GM19397 (cell line): Measurements from ENCODE around the gene MNT.
"Not testable (repeated sequence)": the region's sequence is repeated elsewhere in the genome, so short reads cannot be mapped to it uniquely, and the experiment has no call there.

Experiments used
- ATAC-seq: cut with Tn5 transposase; IDR thresholded peaks from one replicate; pipeline ENCODE4 v1.9.1; 2021; ENCODE audit warnings: mild to moderate bottlenecking, moderate library complexity; ENCODE audit not compliant: unreplicated experiment

The MNT gene, protein sequence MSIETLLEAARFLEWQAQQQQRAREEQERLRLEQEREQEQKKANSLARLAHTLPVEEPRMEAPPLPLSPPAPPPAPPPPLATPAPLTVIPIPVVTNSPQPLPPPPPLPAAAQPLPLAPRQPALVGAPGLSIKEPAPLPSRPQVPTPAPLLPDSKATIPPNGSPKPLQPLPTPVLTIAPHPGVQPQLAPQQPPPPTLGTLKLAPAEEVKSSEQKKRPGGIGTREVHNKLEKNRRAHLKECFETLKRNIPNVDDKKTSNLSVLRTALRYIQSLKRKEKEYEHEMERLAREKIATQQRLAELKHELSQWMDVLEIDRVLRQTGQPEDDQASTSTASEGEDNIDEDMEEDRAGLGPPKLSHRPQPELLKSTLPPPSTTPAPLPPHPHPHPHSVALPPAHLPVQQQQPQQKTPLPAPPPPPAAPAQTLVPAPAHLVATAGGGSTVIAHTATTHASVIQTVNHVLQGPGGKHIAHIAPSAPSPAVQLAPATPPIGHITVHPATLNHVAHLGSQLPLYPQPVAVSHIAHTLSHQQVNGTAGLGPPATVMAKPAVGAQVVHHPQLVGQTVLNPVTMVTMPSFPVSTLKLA

DNA sequence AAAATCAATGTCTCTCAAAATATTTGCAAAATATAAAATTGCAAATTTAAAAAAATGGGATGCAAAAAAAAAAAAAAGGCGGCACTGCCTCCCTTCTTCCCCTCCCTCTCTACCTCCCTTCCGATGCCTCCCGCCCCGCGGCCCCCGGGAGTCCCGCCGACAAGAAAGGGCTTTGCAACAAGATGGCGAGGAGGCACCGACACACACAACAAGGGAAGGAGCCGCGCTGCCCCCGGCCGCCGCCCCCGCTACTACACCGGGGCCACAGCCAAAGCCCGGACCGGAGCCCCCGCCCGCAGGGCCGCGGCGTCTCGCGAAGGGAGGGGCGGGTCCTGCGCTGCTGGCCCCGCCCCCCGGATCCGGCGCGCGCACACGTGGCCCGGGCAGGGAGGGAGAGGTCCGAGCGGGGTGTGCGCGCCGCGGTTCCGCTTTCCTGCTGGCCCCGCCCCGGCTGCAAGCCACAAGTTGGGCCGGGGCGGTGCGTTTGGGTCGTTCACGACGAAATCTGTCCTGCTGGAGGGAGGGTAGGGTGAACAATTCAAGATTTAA, at the start of gene MNT:
TSS of gene MNT (minus strand) at position 184 of the 549 bp plus-strand sequence. CDS start 348 bp downstream, outside the sequence.
- ATAC-seq, result peak; percentile 31

DNA sequence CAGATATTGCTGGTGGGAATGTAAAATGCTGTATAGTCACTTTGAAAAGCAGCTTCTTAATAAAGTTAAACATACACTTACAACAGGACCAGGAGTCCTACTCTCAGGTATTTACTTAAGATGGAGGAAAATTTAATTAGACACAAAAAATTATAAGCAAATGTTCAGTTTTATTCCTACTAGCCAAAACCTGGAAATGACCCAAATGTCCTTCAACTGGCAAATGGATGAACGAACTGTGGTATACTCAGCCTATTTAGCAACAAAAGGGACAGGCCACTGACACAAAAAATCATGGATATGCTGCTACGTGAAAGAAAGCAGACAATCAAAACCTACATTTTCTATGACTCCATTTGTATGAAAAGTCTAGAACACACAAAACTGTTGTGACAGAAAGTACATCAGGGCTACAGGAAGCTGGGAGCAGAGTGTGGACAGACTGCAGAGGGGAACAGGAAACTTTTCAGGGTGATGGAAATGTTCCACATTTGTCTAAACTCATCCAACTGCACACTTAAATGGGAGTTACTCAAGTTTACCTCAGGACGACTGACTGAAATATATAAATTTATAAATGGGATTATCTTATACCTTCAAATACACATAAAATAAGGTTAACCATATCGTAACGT, 49.3 kb upstream of the MNT start:
- ATAC-seq, result no peak

DNA sequence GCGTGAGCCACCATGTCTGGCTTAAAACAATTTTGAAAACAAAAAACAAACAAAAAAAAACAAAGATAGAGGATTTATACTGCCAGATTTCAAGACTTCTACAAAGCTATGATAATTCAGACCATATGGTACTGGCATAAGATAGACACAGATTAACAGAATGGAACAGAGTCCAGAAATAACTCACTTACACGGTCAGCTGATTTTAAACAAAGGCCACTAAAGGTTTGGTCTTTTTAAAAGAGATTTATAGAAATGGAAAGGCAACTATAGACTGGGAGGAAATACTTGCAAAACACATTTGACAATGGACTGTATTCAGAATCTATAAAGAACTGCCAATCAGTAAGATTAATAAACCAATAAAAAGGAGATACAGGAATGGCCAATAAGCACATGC, 48.6 kb upstream of the MNT start:
- no peak for ATAC-seq

DNA sequence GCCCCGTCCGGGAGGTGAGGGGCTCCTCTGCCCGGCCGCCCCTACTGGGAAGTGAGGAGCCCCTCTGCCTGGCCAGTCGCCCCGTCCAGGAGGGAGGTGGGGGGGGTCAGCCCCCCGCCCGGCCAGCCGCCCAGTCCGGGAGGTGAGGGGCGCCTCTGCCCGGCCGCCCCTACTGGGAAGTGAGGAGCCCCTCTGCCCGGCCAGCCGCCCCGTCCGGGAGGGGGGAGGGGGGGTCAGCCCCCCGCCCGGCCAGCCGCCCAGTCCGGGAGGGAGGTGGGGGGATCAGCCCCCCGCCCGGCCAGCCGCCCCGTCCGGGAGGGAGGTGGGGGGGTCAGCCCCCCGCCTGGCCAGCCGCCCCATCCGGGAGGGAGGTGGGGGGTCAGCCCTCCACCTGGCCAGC, 46.6 kb upstream of the MNT start:
- ATAC-seq, result not testable (repeated sequence)

DNA sequence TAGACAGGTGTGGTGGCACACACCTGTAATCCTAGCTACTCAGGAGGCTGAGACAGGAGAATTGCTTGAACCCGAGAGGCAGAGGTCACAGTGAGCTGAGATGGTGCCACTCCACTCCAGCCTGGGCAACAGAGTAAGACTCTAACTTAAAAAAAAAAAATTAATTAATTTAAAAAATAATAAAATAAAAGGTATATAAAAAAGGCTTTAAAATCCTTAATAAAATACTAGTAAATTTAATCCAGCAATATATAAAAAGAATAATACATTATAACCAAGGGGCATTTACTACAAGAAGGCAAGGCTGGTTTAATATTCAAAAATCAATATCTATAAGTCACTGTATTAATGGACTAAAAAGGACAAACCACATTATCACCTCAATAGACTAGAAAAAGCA, 44.8 kb upstream of the MNT start:
- no peak for ATAC-seq

DNA sequence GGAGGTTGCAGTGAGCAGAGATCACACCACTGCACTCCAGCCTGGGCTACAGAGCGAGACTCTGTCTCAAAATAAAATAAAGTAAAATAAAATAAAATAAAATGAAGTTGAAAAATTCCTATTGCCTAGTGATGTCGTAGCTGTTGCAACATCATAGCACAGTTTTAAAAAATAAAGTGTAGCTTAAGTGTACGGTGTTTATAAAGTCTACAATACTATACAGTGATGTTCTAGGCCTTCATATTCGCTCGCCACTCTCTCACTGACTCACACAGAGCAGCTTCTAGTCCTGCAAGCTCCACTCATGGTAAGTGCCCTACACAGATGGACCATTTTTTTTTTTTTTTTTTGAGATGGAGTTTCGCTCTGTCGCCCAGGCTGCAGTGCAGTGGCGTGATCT, 43.5 kb upstream of the MNT start:
- ATAC-seq, result no peak

DNA sequence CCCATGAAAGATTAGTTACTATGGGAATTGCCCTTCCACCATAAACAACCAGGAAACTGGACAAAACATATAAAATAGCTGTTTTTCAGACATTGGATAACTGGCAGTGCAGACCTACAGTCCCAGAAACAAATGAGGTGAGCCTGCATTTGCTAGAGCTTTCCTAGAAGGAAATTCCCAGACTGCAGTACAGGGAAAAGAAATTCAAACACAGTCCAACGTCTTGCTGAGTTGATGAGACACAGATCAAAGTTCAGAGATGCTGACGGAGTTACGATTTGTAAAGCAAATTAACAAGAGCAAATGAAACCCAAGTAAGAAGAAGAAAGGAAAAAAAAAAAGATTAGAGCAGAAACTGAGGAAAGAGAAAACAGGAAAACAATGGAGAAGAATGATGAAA, 41.3 kb upstream of the MNT start:
- ATAC-seq, result no peak

DNA sequence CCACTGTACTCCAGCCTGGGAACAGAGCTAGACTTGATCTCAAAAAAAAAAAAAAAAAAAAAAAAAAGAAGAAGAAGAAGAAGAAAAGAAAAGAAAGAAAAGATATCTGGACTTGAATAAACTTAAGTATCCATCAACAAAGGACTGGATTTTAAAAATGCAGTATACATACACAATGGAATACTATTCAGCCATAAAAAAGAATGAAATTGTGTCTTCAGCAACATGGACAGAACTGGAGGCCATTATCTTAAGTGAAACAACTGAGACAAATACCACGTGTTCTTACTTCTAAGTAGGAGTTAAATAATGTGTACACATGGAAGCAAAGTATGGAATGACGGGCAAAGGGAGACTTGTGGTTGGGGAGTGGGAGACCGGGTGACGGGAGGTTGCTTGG, 40.1 kb upstream of the MNT start:
- no peak for ATAC-seq

DNA sequence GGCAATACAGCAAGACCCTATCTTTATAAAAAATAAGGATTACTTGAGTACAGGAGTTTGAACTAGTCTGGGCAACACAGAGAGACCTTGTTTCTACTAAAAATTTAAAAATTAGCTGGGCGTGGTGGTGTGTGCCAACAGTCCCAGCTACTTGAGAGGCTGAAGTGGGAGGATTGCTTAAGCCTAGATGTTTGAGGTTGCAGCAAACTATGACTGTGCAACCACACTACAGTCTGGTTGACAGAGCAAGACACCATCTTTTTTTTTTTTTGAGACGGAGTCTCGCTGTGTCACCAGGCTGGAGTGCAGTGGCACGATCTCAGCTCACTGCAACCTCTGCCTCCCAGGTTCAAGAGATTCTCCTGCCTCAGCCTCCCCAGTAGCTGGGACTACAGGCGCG, 39.1 kb upstream of the MNT start:
- ATAC-seq, result not testable (repeated sequence)

DNA sequence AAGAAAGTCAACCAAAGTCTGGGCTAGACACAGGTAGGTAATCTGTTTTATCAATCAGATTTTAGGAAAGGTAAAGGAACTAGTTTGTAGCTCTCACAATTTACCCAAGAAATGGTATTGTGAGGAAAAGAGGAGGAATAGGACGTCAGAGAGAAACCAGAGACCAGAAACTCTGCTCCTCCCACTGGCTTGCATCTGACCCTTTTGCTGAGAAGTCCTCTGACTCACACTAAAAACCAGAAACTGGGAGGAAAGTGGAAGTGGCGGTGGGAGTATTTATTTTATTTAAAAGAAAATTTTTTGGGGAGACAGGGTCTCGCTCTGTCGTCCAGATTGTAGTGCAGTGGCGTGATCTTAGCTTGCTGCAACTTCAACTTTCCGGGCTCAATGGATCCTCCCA, 38.0 kb upstream of the MNT start:
- no peak for ATAC-seq

DNA sequence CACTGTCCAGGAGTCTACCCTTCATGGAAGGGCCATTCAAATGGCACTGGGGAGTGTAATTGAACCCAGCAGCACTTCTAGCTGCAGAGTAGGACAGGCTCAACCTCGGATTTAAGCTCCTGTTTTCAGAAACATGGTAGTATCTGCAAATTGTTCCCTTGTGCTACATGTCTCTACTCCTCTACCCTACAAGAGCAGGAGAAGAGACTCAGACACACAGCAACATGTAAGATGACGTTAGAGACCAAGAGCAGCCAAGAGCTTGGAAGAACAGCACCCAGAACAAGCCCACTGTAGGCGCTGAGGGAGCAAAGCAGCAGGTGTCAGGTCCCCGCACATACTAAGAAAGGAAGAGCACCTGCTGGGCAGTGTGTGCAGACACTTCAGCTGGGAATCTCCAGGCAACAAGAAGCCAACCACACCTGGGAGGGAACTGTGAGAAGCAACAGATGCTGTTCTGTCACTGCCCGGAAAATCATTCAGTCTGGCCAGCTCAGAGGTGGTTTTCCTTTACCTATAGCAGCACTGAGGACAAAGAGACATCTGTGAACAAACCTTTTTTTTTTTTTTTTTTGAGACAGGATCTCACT, 35.6 kb upstream of the MNT start:
- no peak for ATAC-seq

DNA sequence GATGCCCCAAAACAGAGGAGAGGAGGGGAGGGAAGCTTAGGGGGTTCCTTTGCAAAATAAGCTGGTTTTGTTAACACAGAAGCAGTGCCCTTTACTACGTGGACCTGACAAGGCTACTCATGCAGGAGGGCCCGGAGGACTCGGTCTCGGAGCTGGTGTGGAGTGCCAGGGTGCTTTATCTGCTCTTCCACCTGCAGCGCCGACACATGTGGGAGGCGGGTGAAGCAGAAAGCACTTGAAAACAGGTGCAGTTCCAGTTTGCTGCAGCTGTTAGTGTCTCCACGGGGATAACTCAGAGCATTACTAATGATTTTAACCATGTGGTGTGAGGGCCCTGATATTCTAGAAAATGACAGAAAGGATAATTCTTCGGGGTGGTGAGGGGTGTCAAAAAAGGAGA, 35.0 kb upstream of the MNT start:
- ATAC-seq, result no peak

DNA sequence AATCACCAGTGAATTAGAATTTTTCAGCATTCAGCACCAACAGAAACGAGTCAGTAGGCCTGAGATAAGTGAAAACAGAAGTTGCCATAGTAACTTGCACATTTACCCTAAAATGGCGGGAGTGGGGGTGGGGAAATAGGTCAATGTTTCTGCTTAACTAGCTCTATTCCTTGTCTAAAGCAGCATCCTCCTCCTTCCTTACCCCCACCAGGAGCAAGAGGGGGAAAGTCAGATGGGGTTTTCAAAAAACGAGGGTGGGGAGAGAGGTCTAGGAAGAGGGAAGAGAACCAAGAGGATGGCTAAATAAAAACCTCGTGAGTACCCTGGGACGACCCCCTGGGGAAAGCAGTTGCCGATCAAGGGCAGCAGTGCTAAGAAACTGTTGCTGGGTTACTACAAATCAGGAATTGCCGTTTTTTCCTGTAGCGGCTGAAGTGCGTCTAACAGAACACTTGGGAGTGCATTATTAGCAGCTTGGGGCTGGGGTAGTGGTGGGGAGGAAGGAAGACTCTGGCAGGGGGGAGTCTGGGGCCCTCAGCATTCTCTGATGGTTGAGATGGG, 34.4 kb upstream of the MNT start:
- ATAC-seq, result no peak

DNA sequence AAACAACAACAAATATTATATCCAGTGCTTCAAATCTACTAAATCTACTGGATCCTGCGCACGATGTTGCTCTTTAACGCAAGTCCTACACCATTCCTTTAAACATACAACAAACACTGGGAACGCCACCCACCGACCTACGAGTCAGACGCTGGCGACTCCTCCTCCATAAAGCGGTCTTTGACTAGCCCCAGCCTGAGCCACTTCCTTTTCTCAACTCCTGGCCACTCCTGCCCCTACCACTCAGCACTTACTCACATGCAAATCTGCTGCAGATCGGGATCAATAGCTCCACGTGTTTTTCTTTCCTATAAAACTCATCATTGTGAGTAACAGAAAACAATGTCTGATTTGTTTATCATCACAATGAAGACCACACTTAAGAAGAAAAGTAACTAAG, 32.8 kb upstream of the MNT start:
- ATAC-seq, result no peak

DNA sequence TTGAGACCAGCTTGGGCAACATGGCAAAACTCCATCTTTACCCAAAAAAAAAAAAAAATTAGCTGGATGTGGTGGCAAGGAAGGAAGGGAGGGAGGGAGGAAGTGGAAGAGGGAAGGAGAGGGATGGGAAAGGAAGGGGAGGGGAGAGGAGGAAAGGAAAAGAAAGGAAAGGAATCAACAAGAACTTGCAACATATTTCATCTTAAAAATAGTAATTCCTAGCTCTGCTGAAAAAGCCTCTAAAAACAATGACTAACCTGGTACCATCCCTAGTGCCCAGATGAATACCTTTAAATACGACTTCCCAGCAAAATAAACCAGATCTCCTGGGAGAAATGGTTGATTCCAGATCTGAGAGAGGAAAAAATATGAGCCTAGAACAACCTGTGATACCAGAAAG, 27.1 kb upstream of the MNT start:
- ATAC-seq, result no peak

DNA sequence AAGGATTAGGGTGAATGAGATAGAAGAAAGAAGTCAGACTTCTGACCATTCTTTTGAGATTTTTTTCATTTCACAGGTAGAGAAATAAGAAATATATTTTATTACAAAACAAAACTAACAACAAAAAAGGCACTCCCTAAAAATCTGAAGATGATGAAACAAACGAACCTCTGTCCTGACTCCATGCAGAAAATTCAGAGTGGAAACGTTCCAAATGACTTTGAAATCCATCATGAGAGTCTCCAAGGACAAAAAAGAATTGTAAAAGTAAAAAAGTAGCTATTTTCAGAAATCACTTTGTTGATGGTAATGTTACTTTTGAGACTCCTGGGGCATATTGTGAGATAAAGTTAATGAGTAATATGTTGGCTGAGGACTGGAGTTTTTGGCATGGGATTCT, 26.4 kb upstream of the MNT start:
- ATAC-seq, result no peak

DNA sequence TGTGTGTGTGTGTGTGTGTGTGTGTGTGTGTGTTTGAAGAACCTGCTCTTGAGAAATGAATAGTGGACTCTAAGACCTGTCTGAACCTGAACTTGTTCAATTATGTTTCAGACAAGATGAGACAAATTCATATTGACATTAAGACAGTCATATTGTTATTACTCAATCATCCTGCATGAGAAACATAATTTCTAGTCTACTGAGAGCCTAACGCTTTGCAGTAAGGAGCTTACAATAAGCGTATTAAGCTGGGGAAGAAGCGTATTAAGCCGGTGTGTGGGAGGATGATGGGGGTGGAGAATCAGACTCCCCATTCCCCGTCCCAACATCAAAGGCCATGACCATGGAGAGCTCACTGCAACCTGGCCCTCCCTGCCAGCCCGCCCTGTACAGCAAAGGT, 22.4 kb upstream of the MNT start:
- ATAC-seq, result no peak

DNA sequence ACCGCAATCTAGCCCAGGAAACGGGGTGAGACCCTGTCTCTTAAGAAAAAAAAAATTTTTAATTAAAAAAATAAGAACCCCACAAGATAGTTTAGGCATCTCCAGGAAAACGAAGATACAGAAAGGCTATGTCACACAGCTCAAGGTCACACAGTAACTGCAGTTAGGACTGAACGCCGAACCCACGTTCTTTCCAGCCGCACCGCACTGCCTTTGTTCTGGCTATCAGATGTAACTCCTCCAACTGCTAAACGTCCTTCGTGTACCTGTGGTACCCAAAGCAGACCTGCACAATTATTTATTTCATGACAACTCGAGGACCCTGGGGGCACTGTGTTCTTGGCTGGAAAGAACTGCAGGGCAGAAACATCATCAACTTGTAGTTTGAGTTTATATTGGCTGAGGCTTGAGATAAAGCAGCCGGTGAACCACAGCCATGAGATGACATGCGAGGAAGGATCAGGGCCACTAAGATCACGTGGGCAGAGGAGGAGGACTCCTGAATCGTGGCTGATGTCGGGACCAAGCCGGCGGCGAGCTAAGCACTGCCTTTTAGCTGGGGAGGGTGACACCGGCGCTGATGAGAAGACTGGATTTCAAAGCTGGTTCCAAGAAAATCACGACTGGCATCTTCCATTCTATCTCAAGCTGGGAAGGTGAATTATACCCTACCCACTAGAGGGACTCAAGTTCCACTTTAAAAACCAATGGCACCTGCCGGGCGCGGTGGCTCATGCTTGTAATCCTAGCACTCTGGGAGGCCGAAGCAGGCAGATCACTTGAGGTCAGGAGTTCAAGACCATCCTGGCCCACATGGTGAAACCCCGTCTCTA, 20.7 kb upstream of the MNT start:
- no peak for ATAC-seq

DNA sequence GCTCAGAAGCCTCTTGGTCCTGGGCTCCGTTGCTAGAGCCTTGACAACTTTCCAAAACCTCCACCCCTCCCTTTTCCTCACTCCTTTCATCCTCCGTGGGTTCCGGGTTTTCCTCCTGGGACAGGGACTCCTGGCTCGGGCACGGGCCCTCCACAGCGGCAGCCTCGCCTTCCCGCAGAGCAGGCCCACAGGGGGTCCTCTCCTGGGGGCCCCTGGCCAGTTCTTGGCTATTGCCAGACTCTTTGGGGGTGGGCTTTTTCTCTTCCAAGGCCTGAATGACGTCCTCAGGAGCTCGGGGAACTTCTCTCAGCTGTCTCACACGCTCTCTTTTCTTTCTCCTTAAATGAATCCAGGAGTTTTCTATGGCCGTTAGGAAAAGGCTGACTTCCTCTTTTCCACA, 19.3 kb upstream of the MNT start:
- ATAC-seq, result no peak

DNA sequence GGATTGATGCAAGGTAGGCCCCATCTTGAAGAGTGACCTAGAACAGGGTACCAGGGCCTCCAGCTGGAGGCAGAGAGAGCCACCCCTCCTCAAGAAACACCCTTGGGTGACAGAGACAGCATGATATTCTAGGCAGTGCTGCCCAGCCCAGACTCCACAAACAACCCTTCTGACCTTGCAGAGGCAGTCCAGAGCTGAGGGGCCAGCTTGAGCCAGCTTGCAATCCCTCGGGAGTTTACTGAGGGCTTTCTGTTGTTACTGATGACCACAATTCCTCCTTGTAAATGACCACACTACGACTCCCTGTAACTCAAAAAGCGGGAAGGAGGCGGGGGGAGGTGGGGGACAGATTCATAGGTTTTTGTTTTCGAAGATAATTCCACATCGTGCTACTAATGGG, 18.6 kb upstream of the MNT start:
- ATAC-seq, result no peak
